Suppressor macrophage treated with lipopolysaccharide for 1 hour (primary cell): ENCODE data around the gene GIGYF2.

Experiments used
- DNase-seq, 3 donors: peaks; one replicate each; pipeline ENCODE4 v3.0.0-alpha.2; 2020 to 2022

GIGYF2 gene

DNA sequence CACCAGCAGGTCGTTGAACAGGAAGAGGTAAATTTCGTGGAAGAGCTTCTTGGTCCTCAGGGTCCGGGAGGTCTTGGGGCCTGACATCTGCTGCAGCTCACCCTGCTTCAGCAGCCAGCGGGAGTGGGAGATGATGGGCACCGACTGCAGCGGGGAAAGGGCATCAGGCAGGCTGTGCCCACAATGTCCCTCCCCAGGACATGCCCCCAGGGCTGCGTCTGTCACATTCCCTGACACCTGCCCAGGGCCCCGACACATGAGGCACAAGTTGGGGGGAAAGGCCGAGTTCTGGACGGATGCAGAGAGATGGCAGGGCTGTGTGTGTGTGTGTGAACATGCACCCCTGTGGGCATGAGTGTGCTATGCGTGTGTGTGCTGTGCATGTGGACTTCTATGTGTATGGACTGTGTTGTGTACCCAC is 186.9 kb downstream of the GIGYF2 start:
- DNase-seq = no peak

DNA sequence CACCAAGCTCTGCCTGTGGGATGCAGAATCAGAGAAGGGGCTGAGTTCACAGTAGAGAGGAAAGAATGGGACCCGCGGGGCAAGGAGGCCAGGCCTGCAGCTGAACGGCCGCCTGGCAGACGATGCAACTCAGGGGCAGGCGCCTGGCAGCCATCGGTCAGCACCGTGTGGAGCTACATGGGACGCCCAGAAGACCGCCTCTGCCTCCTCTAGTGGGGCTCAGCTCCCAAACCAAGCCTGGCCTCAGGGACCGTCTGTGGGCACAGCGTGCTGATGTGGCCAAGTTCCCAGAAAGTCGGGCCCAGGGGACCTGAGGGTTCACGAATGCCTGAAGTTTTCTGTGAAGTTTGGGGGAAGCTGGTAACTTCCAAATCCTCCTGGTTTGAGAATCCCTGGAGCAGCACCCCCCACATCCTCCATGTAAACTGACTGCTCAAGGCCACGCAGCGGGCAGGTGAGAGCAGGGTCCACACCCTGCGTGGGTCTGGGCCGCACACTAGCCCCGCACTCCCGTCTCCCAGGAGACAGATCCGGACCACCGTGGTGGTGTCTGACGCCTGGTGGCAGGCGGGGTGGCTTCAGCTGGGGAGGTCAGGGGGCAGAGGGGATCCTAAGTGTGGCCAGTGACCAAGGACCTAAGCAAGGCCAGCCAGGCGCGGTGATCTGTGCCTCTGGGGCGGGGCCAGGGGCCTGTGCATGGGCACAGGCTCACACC is 187.6 kb downstream of the GIGYF2 start:
- no peak for DNase-seq

- no peak for DNase-seq
Measured at GRCh38 chr2:232885264-232885961, 188.3 kb downstream of the GIGYF2 start.

- no peak for DNase-seq
Measured at GRCh38 chr2:232886176-232886575, 189.0 kb downstream of the GIGYF2 start.

DNA sequence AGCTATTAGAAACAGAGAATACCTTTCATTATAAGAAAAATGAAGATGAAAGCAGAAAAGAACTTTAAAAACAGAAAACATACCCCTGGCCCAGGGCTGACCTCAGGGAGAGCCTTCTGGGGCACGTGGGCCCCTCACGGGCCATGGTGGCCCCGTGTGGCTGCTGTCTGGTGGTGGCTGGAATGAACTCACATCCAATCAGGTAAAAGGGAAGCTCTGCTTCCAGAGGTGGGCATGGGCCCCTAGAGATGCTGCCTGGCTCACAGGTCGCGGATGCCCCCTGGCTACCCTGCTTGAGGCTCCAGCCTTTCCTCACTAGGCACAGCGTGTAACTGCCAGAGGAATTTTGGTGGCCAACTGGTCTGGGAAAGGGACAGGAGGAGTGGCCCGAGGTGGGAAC is 189.5 kb downstream of the GIGYF2 start:
- DNase-seq = no peak

- no peak for DNase-seq
Measured at GRCh38 chr2:232887171-232887850, 190.2 kb downstream of the GIGYF2 start.

DNA sequence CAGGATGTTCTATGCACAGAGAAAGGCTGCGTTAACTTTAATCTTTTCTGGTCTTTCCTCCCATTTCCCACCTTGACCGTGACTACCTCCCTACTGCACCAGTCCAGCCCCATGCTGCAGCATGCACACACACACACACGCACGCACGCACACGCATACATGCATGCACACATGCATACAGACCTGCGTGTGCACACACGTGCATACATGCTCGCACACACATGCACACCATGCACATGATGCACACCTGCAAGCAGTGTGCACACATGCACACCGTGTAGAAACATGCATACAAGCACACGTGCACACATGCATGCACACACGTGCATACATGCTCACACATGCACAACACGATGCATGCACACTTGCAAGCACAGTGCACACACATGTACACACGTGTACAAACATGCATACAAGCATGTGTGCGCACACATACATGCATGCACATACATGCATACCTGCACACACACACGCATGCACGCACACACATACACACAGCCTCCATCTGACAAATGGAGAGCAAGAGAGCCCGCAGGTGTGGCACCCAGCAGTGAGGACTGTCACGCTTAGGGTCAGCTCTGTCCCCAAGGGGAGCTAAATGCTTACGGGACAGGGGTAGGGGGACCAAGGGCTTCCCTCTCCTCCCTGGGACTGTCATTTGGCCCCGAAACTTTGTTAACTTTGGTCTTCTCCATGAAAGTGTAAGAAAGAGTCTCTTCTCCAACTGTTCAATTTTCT is 191.1 kb downstream of the GIGYF2 start:
- DNase-seq = no peak

DNA sequence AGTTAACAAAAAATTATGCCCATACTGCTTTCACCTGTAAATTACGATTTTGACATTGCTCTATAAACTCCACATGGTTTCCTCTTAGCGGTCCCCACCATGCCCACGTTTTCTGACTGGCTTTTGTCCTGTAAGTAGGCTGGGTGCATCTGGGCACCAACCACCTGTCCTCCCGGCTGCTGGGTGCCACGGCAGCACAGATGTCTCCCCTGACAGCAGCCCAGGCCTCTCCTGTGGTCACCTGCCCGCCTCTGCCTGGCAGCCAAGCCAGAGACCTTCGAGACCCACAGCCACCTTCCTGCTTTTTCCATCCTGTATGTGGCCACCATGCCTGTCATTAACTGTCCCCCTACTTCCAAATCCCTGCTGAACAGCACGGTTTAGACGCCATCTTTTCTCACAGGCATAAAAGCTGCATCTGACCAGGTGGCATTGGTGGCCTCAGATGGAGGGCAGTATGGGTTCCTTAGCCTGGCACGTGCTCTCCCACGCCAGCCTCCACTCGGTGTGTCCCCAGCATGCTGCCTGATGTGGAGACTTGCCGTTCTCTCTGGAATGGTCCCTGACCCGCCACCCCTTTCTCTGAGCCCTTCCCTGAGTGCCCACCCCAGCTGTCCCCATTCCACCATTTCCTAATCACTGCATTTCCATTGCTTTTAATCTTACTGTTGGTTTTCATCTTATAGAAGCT is 191.9 kb downstream of the GIGYF2 start:
- no peak for DNase-seq

- no peak for DNase-seq
Measured at GRCh38 chr2:232889876-232890401, 192.8 kb downstream of the GIGYF2 start.

- DNase-seq = no peak
Measured at GRCh38 chr2:232890536-232890895, 193.4 kb downstream of the GIGYF2 start.

GRCh38 chr2:232890896-232891601 is 193.9 kb downstream of the GIGYF2 start:
- no peak for DNase-seq

GRCh38 chr2:232891621-232892071 is 194.5 kb downstream of the GIGYF2 start:
- no peak for DNase-seq

GRCh38 chr2:232892221-232892620 is 195.1 kb downstream of the GIGYF2 start:
- DNase-seq = no peak

DNA sequence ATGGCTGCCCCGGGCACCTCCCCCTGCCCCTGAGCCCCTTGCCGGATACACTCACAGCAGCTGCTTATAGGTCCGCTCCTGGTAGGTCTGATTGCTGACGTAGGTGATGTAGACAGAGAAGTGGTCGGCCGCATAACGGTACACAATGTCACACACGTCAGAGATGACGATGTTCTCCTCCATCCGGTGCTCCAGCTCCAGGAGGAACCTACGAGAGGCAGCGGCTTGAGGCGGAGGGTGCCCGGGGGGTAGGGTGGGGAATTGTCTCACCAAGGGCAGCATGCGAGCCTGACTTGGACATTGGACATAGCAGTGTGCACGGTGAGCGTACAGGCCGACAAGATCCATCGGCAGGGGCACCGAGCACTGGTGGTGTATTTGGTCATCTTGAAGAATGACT is 195.7 kb downstream of the GIGYF2 start:
- DNase-seq = no peak

- no peak for DNase-seq
Measured at GRCh38 chr2:232893834-232894233, 196.7 kb downstream of the GIGYF2 start.

GRCh38 chr2:232894251-232894650 is 197.1 kb downstream of the GIGYF2 start:
- DNase-seq = no peak

GRCh38 chr2:232894746-232895145 is 197.6 kb downstream of the GIGYF2 start:
- no peak for DNase-seq

- no peak for DNase-seq
Measured at GRCh38 chr2:232896111-232896510, 199.0 kb downstream of the GIGYF2 start.

DNA sequence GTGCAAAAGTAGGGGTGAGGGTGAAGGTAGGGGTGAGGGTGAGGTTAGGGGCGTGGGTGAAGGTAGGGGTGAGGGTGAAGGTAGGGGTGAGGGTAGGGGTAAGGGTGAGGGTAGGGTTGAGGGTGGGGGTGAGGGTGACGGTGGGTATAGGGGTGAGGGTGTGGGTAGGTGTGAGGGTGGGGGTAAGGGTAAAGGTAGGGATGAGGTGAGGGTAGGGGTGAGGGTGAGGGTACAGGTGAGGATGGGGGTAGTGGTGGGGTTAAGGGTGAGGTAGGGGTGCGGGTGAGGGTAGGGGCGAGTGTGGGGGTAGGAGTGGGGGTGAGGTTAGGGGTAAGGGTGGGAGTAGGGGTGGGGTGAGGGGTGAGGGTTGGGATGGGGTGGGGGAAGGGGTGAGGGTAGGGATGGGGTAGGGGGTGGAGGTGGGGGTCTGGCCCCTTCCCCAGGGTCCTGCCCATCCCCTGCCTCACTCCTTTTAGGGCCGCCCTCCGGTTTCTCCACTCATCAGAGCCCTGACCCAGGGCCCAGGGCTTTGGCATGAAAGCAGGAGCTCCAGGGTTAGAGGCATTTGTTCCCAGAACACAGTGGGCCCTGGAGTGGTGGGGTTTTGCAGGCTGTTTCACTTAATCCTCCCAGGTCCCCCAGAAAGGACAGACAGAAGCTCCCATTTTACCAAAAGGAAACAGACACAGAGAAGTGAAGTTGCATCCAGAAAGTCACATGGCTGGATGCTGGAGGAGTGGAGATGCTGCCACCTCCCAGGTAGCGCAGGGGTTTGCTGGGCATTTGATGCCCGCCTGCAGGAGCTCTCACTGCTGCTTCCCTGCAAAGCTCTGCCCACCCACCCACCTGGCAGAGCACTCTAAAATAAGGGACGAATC is 199.8 kb downstream of the GIGYF2 start:
- DNase-seq = no peak

DNA sequence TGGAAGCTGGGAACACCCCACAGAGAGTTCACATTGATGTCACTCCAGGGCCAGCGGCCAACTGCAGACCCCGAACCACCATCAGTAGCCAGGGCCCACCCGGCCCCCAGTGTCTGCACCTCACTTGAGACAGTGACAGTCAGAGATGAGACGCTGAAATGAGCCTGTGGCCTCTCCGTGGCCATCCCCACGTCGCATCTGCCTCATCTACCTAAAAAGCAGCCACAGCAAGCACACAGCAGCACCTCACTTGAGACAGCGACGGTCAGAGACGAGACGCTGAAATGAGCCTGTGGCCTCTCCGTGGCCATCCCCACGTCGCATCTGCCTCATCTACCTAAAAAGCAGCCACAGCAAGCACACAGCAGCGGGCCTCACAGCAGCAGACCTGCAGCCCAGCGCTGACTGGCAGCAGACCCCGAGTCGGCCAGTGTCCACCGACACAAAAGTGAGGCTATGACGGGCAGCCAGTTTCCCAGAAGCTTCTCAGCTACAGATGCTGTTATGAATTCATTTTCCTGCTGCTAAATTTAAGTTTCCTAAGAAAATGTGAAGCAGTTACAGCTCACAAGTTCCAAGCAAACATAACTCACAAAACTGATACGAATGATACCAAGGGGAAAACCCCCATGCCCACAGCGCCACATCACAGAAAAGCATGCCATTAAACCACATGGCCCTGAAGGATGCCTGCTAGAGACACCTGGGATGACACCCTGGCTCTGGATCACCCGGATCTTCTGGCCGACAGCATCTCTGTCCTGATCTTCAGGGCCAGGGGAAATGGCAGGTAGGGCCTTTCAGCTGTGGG is 200.7 kb downstream of the GIGYF2 start:
- DNase-seq = no peak
